Globus pallidus (tissue), 1 donor: ENCODE data around the gene TTI1.
"Not testable (repeated sequence)": the region's sequence is repeated elsewhere in the genome, so short reads cannot be mapped to it uniquely, and the experiment has no call there.

Source experiments
- DNase-seq: peaks from one replicate; pipeline ENCODE4 v3.0.0-alpha.2; 2015; ENCODE audit warnings: low spot score

TTI1 gene

DNA sequence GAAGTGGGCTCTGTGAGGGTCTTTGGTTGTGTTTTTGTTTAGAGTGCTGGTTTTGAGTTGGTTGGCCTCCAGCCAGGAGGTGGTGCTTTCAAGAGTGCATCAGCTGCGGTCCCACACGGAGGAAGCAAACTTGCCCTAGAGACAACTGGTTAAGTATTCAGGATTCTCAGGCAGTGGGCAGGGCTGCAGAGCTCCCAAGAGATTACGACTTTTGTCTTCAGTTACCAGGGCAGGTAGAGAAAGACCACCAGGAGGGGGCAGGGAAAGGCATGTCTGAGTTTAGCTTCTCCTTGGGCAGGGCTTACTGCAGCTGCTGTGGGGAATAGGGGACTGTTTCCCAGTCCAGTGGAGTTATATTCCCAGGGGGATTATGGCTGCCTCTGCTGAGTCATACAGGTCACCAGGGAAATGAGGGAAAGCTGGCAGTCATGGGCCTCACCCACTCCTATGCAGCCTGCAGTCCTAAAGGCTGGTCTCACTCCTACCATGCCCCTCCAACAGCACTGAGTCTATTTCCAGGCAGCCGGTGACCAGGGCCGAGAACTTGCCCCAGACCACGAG lies 64.3 kb downstream of the TTI1 start:
- DNase-seq, result no peak

GRCh38 chr20:37963483-37963882 lies 69.8 kb downstream of the TTI1 start:
- not testable (repeated sequence) for DNase-seq

DNA sequence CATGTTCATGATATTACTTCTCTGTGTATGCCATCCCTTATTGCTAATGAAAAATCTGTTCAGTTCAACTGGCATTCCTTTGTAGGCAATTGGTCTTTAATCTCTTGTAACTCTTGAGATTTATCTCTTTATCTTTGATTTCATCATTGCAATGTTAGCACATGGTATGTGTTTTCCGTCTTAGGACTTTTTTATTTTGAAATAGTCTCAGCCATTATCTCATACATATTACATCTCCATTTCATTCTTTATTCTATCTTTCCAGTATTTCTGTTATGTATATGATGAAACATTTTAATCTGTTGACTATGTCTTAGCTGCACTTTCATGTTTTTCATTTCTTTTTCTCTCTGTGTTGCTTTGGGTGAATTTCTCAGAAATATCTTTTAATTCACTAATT lies 72.2 kb downstream of the TTI1 start:
- no peak for DNase-seq

- no peak for DNase-seq
These were observed 74.3 kb downstream of the TTI1 start for GRCh38 chr20:37958856-37959520.

- DNase-seq, result no peak
These were observed 77.1 kb downstream of the TTI1 start for GRCh38 chr20:37956107-37956585.

- DNase-seq, result no peak
These were observed 77.7 kb downstream of the TTI1 start for GRCh38 chr20:37955511-37955910.

GRCh38 chr20:37954626-37955025 lies 78.6 kb downstream of the TTI1 start:
- no peak for DNase-seq

DNA sequence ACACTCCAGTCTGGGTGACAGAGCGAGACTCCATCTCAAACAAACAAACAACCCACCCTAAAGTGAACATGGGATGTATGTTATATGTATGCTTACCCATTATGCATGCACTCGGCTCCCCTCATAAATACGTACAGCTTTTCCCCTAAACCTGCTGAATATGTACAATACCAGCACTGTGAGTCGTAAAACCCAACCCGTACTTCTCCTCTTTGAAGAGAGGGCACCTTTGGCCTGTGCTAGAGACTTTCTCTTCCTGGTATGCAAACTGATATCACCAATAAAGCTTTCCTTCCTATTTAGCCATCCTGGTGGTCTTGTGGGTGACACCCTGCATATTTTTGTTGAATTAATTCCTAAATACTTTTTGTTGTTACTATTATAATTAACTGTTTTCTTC lies 79.1 kb downstream of the TTI1 start:
- no peak for DNase-seq

GRCh38 chr20:37948956-37949355 lies 84.3 kb downstream of the TTI1 start:
- no peak for DNase-seq

- no peak for DNase-seq
These were observed 85.3 kb downstream of the TTI1 start for GRCh38 chr20:37947943-37948342.

GRCh38 chr20:37946946-37947345 lies 86.3 kb downstream of the TTI1 start:
- no peak for DNase-seq

- DNase-seq, result no peak
These were observed 88.1 kb downstream of the TTI1 start for GRCh38 chr20:37945091-37945547.

GRCh38 chr20:37944456-37944981 lies 88.7 kb downstream of the TTI1 start:
- no peak for DNase-seq

DNA sequence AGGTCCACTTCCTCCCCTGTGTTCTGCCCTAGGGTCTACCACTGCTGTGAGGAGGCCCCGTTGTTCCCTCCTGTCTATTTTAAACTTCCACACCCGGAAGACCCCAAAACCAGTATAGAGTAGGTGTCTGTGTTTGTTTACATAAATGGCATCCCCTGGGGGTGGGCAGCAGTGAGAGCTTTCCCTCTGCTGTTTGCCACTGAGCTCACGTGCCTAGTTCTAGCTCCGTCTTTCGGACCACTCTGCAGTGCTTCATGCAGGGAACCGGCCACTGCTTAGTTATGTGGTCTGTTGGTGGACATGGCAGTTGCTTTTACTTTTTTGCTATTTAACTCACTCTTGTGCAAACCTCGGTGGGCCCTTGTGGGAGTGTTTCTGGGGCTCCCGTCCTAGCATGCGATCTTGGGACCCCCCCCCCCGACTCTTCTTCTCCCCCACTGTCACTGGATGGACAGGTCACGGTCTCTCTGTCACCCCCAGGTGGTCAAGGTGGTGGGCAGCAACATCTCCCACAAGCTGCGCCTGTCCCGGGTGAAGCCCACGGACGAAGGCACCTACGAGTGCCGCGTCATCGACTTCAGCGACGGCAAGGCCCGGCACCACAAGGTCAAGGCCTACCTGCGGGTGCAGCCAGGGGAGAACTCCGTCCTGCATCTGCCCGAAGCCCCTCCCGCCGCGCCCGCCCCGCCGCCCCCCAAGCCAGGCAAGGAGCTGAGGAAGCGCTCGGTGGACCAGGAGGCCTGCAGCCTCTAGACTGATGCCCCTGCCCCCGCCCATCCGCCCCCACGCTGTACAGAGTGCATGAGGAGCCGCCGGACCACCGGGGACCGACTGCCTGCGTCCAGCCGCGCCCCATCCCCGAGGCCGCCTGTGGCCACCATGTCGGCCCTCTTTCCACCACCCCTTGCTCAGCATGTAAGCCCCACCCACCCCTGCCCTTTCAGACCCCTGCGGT lies 89.5 kb downstream of the TTI1 start:
- DNase-seq, result no peak

GRCh38 chr20:37943033-37943432 lies 90.2 kb downstream of the TTI1 start:
- DNase-seq, result no peak

DNA sequence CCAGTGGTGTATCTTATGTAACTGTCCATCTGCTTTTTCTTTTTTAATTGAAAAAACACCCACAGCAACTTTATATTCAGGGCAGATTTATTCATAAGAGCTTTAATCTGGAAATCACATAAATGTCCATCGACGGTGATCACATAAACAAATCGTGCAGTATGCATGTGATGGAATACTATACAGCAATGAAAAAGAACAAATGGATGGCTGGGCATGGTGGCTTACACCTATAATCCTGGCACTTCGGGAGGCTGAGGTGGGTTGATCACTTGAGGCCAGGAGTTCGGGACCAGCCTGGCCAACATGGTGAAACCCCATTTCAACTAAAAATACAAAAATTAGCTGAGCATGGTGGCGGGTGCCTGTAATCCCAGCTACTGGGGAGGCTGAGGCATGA lies 91.3 kb downstream of the TTI1 start:
- no peak for DNase-seq

- DNase-seq, result no peak
These were observed 91.9 kb downstream of the TTI1 start for GRCh38 chr20:37941332-37941731.

DNA sequence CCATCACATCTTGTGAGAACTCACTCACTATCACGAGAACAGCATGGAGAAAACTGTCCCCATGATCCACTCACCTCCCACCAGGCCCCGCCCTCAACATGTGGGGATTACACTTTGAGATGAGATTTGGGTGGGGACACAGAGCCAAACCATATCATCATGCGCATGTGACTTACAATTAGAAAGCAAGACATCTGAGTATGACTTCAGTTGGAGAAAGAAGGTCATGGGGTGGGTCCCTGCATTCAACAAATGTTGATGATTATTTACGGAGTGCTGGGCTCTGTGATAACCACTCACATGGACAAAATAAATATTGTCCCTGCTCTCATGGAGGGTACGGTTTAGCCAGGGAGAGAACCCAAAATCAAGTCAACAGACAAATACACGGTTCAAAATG lies 92.4 kb downstream of the TTI1 start:
- no peak for DNase-seq

- DNase-seq, result no peak
These were observed 93.3 kb downstream of the TTI1 start for GRCh38 chr20:37939701-37940560.

DNA sequence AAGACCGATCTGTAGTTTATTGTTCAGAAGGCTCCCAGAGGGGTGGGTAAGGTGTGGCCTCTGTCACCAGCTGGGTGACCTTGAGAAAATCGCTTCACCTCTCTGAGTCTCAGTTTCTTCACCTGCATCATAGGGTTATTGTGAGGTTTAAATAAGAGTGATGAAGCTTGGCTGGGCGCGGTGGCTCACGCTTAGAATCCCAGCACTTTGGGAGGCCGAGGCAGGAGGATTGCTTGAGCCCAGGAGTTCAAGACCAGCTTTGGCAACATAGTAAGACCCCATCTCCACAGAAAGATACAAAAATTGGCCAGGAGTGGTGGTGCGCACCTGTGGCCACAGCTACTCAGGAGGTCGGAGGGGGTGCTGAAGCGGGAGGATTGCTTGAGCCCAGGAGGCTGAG lies 94.3 kb downstream of the TTI1 start:
- no peak for DNase-seq

DNA sequence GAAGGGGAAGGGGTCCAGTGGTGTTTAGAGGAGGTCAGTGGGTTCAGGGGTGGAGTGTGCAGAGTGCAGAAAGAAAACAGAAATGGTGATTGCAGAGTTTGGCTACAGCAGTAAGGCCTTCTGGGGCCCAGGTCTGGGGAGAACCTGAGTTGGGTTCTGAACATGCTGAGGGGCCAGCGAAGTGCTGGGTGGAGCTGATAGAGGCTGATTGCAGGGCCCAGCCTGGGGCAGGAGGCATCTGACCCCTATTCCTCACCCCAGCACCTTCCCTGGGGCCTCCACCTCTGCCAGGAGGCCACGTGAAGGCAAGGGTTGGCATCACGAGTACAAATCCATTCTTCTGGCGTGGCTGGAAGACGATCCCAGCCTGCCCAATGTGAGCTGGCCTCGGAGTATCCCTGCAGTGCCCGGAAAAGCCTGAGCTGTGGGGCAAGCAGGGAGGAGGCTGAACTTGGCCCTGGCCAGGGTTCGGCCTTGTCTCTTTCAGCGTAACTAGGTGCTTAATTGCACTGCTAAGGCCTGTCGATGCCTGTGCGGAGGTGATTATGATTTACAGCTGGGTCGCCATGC lies 95.0 kb downstream of the TTI1 start:
- DNase-seq, result no peak
